Hindlimb muscle (tissue), 1 donor: ENCODE results near the gene KIAA1755. TPM values are rescaled to one million over a fixed set of nuclear protein-coding genes. Genes with fewer than 3 reads are reported as not detected.

Source experiments
- DNase-seq: peaks from one replicate; pipeline ENCODE4 v3.0.0-alpha.2; 2013
- polyA plus RNA-seq: library from polyadenylated mRNA; unstranded; fragments of 120-200 nt; gene quantifications from one replicate; pipeline ENCODE4 v1.2.1, GENCODE V29; 2013; ENCODE audit not compliant: insufficient read length

The KIAA1755 gene
- polyA plus RNA-seq, 1 donor: 7.0 TPM

GRCh38 chr20:38201356-38201755, 59.2 kb downstream of the KIAA1755 start:
- DNase-seq: no peak

DNA sequence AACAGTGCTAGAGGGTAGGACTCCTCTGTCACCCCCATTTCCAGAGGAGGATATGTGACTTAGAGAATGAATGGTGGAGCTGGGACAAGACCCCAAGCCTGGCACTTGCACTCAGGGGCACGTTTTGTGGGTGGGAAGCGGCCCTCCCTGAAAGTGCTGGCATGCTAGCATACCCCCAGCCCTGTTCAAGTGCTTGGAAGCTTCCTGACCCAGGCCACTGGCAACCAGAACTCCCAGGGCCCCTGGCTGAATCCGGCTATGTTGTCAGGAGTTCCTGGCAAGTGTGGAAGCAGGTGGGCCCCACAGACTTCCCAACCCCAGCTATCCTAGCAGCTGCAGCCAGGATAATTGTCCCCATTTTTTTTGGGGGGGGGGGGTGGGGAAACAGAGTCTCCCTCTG, 59.9 kb downstream of the KIAA1755 start:
- DNase-seq: no peak

DNA sequence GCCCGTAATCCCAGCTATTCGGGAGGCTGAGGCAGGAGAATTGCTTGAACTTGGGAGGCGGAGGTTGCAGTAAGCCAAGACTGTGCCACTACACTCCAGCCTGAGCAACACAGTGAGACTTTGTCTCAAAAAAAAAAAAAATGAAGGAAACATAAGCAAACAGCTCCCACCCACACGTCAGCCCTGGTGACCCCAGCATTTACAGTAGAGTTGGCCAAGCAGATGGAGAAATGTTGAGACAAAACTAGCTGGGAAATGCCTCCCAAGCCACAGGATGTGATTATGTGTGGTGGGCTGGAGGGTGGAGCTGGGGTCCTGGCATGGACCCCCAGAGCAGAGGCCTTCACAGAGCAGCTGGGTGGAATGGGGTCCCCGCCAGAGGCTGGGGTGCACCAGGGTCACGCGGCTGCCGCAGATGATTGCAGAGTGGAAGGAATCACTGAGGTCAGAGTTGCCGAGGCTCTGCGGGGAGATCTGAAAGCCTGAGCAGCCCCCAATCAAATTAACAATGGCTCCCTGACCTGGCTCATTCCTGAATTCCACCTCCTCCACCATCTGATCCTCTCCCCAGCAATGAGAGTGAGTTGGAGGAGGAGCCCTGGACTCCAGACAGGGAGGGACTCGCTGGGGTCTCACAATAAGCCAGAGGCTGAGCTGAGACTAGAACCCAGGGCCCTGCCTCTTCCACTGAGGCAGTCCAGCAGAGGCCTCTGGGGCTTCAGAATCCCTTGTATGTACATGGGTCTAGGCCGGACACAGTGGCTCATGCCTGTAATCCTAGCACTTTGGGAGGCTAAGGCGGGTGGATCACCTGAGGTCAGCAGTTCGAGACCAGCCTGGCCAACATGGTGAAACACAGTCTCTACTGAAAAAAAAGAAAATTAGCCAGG, 60.8 kb downstream of the KIAA1755 start:
- no peak for DNase-seq

- DNase-seq: no peak
Measured at GRCh38 chr20:38198238-38198861, 62.2 kb downstream of the KIAA1755 start.

- DNase-seq: no peak
Measured at GRCh38 chr20:38197619-38198018, 62.9 kb downstream of the KIAA1755 start.

- DNase-seq: no peak
Measured at GRCh38 chr20:38197217-38197616, 63.3 kb downstream of the KIAA1755 start.

GRCh38 chr20:38196592-38196991, 63.9 kb downstream of the KIAA1755 start:
- DNase-seq: no peak

GRCh38 chr20:38196076-38196475, 64.5 kb downstream of the KIAA1755 start:
- DNase-seq: no peak

GRCh38 chr20:38195521-38195920, 65.0 kb downstream of the KIAA1755 start:
- no peak for DNase-seq

DNA sequence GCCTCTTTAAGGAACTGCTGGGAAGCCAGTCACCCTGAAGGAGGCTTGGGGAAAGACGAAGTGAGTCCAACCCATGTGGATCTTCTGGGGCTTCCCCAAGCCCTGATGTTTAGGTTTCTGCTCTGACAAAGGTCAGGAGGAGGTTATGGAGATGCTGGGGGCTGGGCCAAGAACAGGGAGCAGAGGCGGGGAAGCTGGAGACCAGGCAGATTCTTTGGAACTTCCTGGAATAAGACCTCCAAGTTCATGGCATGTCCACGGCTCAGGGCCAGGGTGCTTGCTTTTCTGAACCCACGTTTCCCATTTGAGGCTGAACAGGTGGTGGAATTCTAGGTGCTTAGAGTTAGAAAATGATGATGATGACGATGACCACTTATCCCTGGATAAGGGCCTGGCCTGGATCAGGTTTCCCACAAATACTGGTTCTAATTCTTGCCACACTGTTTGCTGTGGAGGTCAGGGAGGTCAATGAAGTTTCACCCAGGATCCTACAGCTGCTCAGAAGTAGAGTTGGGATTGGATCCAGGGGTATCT, 65.5 kb downstream of the KIAA1755 start:
- no peak for DNase-seq

DNA sequence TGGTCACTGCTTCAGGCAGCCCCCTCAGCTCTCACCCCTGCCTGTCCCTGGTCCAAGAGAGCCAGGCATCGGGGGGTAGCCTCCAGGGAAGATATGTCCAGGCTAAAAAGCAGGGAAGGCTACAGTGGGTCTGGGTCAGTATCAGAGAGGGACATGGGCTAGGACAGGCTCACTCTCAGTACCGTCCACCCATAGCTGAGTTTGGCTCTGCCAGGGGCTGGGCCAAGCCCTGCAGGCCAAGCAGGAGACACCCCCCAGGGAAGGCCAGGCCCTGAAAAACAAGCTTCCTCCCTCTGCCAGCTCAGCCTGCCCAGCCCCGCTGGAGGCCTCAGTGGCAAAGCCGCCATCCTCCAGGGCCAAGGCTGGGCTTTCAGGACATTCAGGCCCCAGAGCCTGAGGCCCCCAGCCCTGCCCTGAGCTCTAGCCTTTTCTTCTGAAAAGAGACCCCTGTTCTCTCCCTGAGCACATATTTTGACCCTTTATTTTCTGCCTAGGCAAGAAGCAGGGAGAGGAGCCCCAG, 66.9 kb downstream of the KIAA1755 start:
- DNase-seq: no peak

- no peak for DNase-seq
Measured at GRCh38 chr20:38192323-38192885, 68.1 kb downstream of the KIAA1755 start.

- no peak for DNase-seq
Measured at GRCh38 chr20:38191654-38192053, 68.9 kb downstream of the KIAA1755 start.

- DNase-seq: no peak
Measured at GRCh38 chr20:38190936-38191371, 69.6 kb downstream of the KIAA1755 start.

DNA sequence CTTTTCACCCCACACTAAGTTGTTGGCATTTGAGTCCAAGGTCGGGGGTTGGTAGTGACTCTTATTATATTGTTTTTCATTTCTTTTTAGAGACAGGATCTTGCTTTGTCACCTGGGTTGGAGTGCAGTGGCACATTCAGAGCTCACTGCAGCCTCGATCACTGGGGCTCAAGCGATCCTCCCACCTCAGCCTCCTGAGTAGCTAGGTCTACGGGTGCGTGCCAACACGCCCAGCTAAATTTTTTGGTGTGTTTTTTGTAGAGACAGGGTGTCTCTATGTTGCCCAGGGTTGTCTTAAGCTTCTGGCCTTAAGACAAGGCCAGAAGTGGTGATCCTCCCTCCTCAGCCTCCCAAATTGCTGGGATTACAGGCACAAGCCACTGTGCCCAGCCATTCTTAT, 70.4 kb downstream of the KIAA1755 start:
- no peak for DNase-seq

GRCh38 chr20:38187517-38187916, 73.0 kb downstream of the KIAA1755 start:
- no peak for DNase-seq

DNA sequence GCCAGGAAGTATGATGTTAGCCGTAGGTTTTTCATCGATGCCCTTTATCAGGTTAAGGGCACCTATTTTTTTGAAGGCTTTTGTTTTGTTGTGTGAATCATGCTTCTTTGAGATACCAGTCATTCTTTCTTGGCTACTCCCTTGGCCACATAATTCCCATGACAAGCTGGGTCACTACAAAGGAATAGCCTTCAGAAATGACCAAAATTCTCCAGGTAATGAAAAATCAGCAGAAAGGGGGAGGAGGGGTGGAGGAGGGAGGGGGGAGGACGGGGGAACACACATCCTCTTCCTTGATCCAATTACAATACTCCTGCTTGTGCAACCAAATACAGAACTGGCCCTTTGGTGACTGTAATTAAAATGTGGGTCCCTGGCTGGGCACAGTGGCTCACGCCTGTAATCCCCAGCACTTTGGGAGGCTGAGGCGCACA, 73.7 kb downstream of the KIAA1755 start:
- no peak for DNase-seq

DNA sequence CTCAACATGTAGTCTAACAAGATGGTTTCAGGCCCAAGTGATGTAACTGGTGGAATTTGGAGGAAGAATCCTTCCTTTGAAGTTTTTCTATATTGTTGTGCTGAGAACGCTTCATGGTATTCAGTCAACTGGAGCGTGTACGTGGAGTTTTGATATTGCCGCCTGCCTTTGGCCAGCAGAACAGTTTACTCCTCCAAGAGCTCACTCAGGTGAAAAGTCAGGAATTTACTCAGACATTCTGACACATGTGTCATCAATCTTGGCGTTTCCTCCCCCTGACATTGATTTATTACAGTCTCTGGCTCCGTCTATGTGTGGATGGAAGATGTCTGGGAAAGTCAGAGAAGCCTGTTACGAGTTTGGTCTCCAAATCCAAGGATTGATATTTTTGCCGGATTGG, 76.4 kb downstream of the KIAA1755 start:
- DNase-seq: no peak

- DNase-seq: no peak
Measured at GRCh38 chr20:38181971-38182370, 78.6 kb downstream of the KIAA1755 start.

DNA sequence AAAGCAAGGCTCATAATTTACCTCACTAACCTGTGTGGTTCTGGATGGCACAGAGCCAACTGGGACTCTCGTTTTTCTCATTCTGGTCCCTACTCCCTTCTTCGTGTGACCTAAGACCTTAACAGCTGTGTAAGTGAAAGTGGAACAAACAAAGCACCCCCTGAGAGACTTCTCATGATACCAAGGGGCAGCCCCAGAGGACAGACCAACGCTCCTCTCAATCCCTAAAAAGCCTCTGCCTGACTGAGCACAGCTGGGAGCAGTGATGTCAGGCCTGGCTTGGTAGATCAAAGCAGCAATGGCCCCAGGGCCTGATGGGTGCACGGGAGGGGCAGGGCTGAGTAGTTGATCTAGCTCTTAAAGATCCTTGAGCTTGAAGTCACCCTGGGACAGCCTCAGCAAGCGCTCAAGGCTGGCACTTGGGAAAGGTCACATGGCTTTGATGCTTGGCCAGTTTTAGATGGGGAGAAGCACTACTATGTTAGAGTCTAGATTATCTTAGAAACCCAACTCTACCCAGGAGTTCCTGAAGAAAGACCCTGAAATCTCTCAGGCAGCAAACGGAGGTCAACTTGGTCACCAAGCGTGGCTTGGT, 79.2 kb downstream of the KIAA1755 start:
- no peak for DNase-seq

DNA sequence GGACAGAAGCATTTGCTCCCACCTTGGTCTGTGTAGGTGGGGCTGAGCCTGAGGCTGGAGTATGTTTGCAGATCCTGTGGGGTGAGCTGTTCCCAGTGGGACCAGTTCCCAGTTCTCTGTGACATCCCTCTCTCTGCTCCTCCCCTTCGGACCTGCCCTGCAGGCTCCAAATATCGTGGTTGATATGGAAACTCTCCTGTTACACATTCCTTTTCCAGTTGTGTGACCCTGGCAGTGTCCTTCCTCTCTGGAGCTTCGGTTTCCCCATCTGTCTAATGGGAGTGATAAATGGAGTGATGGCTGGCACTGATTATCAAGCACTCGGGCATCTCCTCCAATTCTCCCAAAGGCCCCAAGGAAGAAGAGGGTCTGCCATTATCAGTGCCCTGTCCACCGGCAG, 79.8 kb downstream of the KIAA1755 start:
- DNase-seq: no peak

- no peak for DNase-seq
Measured at GRCh38 chr20:38179846-38180245, 80.7 kb downstream of the KIAA1755 start.

DNA sequence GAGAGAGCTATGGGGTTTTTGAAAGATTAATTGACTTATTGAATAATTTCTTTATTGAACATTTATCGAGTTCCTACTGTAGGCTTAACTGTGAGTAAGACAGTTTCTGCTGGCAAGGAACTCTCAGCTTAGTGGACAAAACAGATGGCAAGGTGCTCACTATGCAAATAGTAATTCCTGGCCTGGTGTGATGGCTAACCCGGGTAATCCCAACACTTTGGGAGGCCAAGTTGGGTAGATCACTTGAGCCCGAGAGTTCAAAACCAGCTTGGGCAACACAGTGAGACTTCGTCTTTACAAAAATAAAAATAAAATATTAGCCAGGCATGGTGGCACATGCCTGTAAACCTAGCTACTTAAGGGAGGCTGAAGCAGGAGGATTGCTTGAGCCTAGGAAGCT, 82.0 kb downstream of the KIAA1755 start:
- no peak for DNase-seq
